Activated CD4-positive, alpha-beta T cell treated with anti-CD3 and anti-CD28 coated beads for 24 hours (primary cell): ENCODE measurements around the gene UPK3BL2.
"Not testable (repeated sequence)": the region's sequence is repeated elsewhere in the genome, so short reads cannot be mapped to it uniquely, and the experiment has no call there.

Experiments used
- DNase-seq, 2 donors: peaks; one replicate each; pipeline ENCODE4 v3.0.0-alpha.2; 2020; ENCODE audit warnings: low read depth in 2 of 2

The UPK3BL2 gene

DNA sequence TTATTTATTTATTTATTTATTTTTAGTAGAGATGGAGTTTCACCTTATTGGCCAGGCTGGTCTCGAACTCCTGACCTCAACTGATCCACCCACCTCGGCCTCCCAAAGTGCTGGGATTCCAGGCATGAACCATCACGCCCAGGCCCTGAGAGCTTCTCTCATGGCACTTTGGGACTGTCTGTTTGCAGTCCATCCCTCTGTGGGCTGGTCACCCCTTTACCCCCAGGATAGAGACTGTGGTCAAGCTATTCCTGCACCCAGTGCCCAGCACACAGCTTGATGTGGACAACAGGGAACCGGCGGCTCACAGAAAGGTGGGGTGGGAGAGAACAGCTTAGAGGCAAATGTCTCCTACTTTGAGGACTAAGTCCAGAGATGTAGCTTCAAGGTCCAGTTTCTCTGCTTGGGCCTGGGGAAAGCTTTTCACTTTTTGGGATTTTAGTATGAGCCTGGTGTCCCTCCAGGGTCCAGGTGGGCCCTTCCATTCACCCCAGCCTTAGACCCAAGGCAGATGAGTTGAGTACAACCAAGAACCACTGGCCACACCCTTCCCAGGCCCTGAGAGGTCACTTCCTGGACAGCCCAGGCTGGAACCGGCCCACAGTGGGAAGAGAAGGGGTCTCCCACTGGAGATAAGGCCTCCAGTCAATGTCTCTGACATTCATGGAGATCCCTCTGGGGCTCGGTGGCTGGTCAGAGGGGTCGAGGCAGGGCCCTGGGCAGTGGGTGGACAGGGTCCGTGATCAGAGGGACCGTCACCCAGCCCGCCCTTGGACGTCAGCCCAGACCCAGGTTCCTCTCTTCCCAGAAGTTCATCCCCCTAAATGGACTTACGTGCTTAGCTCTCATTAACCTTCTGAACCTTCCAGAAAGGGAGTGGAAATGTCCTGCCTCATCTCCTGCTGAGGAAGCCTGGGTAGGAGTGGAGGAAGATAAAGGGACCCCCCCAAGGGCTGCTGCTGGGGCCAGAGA is 15.4 kb downstream of the UPK3BL2 start:
- not testable (repeated sequence) for DNase-seq

DNA sequence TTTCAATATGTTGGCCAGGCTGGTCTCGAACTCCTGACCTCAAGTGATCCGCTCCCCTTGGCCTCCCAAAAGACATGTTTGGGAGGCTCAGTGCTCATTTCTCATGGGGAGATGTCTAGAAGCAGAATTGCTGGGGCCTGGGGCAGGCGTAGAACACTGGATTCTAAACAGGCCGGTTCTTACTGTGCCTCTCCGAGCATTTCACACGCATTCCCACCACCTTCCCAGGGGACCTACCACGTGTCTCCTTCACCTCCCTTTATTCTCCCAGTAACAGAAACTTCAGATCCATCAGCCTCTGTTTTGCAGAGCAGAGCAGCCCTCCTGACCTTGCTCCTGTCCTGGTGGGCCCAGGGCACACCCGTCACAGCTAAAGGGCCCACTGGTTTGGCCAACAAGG is 16.3 kb downstream of the UPK3BL2 start:
- DNase-seq = not testable (repeated sequence)

DNA sequence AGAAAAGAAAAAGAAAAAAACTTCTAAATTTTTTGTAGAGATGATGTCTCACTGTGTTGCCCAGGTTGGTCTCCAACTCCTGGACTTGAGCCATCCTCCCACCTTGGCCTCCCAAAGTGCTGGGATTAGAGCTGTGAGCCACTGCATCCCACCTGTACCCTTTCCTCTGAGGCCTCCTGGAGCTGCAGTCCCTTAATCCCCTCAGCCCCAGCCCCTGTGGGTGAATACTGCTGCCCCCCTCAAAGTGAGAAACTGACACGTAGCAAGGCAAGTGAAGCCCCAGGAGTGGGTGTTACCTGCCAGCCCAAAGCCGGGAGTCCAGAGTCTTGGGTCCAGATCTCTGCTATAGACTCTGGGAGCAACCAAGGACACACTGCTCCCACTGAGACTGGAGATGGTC is 18.7 kb downstream of the UPK3BL2 start:
- DNase-seq = not testable (repeated sequence)

DNA sequence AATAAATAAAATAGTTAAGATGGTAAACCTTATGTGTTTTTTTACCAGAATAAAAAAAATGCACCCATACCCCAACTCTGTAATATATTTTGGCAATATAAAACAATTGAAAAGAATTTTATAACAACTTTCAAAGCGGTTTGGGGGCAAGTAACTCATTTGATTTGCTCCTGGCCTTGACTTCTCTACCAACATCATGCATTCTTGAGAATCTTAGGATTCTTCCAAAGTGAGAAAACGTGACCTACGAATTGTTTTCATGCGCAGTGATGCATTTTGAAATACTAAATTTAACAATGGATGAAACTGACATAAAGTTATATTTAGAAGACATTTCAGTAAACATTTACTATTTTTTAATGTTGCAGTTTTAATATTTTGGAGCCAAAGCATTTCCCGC is 22.7 kb downstream of the UPK3BL2 start:
- not testable (repeated sequence) for DNase-seq

DNA sequence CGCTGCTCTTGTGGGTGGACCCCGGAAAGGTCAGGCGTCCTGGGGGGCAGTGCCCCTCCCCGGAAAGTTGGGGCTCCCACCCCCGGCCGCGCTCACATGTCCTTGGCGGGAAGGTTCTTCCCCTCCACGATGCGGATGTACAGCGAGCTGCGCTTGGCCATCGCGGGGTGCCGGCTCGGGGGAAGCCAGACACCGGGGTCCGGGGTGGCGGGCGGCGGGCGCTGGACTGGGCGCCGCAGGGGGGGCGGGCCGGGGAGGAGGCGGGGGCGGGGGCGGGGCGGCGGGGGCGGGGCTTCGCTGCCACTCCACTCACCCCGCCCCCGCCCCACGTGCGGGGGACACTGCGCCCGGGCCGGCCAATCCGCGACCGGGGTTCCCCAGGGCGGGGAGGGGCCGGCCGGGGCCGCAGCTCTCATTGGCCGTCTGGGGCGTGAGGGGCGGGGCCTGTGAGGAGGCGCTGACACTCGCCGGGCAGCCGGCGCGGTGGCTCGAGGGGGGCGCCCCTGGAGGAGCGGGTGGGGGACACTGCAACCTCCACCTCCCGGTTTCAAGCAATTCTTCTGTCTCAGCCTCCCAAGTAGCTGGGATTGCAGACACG is 25.8 kb downstream of the UPK3BL2 start, which contains the start of gene RASA4B:
Gene RASA4B (minus strand): TSS at position 228 of the 598 bp plus-strand sequence. CDS start 67 bp downstream, at position 161.
- DNase-seq = not testable (repeated sequence)

DNA sequence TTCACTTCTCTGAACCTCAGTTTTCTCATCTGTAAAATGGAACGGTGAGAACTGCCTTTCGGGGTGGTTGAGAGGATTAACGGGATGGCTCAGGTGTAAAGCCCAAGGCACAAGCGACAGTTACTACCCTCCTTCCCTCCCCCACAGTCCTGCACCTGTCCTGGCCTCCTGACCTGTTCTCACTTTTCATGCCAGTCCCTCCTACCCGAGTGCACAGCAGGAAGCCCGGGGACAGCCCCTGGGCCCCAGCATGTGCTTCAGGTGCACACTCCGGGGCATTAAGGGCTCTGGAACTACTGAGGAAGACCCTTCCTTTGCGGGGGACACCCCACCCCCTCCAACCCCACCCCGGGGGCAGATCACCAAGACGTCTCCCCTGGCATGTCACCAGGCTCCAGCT is 26.5 kb downstream of the UPK3BL2 start:
- DNase-seq = not testable (repeated sequence)

DNA sequence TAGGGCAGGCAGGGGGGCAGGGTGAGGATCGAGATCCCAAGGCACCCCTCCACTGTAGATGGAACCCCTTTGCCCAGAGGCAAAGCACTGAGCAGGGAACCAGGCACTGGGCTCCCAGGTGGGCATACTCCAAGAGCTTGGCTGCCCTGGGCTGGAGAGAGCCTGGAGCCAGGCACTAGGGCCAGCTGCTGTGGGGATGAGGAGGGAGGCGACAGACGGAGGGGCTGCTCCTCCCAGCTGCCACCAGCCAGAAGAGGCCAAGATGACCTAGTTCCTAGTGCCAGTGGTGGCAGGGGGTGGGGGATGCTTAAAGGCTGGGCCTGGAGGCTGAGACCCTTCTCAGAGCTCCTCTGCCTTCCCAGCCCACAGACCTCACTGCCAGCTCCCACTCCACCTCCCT is 27.6 kb downstream of the UPK3BL2 start:
- DNase-seq = not testable (repeated sequence)

DNA sequence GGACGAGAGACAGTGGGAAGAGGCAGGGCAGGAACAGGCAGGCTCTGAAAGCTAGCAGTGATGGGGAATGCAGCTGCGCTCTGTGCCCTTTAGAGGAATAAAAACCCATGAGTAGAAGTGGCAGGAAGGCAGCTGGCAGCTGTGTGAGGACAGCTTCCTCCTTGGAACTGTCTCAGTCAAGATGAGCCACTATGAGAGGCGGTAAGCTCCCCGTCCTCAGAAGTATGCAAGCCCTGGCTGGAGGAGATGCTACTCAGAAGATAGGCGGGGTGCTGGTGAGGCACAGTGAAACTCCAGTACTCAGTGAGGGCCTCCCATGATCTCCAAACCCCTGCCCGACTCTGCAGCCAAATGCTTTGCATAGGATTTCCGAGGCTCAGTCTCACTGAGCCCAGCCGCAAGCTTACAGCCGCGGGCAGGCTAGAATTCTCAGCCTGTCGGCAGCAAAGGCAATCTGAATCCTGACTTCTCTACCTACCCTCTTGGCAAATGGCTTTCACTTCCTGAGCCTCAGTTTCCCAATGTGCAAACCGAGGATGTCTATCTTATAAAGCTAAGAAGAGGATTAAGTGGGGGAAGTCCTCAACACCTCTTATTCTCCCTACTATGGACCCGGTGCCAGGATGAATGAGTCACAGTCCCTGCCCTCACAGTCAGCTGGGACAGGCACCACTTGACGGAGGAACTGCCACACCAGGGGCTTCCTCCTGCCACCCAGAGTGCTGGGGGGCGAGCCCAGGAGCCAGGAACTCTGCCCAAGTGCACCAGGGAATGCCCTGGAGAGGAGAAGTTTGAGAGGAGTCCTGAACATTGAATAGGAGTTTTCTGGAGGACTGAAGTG is 28.4 kb downstream of the UPK3BL2 start:
- DNase-seq = not testable (repeated sequence)

DNA sequence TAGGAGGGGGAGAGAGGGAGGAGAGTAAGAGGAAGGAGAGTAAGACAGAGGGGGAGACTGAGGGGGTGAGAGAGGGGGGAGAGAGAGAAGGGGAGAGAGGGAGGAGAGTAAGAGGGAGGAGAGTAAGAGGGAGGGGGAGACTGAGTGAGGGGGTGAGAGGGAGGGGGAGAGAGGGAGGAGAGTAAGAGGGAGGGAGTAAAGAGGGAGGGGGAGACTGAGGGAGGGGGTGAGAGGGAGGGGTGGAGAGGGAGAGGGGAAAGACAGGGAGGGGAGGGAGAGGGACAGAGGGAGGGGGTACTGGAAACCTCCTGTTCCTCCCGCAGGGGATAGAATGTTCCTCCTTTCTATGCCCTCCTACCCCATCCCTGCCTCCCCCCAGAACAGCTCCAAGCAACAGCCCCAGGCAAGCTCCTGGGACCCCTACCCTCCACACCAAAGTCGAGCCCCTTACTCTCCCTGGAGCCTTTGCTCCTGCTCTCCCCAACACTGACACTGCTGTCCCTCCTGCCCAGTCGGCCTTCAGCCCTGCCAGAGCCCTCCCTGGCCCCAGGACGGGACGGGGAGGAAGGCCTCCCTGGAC is 30.8 kb downstream of the UPK3BL2 start:
- not testable (repeated sequence) for DNase-seq

DNA sequence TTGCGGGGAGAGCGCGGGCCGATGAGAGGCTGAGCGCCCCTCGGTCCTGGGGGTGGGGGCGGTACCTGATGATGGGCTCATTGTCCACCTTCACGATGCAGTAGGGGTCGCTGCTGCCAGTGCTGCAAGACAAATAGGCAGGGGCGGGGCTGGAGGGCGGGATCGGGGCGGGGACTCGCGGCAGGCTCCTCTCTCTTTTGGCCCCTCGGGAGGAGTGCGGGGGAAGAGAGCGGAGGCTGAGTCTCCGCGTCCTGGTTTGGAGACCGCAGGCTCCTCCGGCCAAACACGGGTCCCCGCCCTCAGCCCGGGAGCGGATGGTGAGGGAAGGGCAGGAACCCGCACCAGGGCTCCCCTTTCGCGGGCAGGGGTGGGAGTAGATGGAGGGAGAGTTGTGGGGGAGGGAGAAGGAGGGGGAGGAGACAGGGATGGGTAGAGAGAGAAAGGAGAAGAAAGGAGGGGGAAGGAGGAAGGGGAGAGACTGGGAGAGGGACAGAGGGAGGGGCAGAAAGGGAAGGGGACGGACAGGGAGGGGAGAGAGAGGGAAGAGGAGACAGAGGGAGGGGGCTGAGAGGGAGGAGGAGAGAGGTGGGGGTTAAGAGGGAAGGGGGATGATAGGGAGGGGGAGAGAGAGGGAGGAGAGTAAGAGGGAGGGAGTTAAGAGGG is 31.5 kb downstream of the UPK3BL2 start:
- DNase-seq = not testable (repeated sequence)

DNA sequence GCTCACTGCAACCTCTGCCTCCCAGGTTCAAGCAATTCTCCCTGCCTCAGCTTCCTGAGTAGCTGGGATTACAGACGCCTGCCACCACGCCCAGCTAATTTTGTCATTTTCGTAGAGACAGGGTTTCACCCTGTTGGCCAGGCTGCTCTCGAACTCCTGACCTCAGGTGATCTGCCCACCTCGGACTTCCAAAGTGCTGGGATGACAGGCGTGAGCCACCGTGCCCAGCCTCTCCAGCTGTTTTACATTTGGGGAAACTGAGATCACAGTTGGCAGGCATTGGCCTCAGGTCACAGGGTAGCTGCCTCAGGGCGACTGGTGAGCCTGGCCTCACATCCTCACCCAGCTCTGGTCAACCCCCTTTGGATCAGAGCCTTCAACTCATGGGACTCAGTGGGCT is 32.9 kb downstream of the UPK3BL2 start:
- DNase-seq = not testable (repeated sequence)

DNA sequence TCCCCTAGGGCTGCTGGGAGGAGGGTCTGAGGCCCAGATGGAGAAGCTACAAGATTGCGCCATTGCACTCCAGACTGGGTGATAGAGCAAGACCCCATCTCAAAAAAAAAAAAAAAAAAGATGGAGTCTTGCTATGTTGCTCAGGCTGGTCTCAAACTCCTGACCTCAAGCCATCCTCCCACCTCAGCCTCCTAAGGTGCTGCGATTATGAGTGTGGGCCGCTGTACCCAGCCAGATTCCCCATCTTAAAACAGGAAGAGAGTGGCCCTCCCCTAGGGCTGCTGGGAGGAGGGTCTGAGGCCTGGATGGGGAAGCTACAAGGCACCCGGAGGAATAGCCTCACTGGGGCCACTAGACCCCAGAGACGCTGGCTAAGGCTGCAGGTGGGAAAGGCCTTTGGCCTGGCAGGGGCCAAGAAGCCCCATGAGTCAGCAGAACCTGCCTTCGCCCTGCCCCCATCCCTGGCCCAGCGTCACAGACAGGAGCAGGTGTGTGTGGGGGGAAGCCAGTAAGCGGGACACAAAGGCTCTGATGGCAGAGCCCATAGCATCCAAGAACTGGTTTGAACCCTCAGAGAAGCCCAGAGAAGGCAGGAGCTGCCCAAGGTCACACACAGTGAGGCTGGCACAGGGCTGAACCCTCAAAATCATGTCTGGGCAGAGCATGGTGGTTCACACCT is 35.9 kb downstream of the UPK3BL2 start:
- DNase-seq = not testable (repeated sequence)

DNA sequence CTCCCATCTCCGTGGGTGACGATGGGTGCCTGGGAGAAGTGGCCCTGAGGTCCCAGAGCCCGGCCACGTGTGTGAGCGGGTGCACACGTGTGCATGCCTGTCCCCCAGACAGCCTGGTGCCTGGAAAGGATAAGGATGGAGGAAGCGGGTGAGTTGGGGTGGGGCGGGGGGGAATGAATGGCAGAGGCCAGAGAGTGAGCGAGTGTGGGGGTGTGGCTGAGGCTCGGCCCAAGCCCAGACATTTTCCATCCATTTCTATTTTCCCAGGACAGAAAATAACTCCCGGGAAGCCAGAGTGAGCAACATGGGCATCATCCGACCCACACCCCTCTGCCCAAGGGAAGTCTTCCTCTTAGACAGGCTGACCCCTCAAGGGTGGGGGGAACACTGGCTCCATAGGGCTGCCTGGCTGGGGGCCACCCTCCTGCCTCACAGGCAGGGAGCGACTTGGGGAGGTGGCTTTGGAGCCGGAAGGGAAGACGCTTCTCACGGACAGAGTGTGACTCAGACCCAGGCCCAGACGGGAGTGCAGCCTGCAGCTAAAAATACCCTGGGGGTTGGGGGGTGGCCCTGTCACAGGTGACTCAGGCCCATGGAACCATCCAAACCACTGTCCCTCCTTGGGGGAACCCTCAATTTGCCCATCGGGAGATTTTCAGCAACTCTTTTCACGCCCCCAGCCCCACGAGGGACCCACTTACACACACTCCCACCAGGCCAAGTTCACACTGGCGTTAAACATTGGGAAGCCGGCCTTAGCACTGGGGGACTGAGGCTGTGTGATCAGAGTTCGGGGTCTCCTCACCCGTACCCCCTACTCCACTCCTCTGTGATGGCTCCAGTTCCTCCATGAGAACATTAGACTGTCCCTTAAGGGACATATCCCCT is 38.0 kb downstream of the UPK3BL2 start:
- not testable (repeated sequence) for DNase-seq

DNA sequence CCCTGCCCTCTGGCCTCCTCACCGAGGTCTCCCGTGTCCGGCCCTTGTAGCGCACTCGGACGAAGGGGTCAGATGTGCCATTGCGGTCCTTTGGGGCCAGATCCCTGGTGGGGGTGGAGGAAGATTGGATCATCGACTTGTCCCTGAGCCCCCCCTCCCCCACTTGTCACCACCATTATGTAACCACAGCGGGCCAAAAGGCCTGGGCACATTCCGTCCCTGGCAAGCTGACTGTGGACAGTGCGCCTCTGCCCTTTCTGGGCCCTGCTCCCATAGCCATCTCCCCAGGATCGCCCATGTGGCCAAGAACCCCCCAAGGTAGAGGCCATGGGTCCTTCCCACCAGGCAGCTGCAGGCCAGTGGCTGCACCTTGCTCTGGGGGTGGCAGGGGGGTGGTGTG is 40.4 kb downstream of the UPK3BL2 start:
- not testable (repeated sequence) for DNase-seq

DNA sequence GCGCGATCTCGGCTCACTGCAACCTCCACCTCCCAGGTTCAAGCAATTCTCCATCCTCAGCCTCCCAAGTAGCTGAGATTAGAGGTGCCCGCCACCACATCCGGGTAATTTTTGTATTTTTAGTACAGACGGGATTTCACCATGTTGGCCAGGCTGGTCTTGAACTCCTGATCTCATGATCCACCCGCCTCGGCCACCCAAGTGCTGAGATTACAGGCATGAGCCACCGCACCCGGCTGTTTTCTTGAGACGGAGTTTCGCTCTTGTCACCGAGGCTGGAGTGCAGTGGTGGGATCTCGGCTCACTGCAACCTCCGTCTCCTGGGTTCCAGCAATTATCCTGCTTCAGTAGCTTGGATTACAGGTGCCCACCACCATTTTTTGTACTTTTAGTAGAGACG is 45.2 kb downstream of the UPK3BL2 start:
- not testable (repeated sequence) for DNase-seq

DNA sequence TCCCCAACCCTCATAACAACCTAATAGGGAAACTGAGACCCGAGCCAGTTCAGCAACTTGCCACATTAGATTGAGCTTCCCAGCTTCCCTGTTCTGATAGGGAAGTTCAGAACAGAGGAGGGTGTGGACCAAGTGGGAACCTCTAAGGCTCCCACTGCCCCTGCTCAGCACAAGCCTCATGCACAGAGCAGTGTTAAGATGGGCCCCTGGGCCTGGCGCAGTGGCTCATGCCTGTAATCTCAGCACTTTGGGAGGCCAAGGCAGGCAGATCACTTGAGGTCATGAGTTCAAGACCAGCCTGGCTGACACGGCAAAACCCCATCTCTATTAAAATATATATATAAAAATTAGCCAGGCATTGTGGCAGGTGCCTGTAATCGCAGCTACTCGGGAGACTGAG is 46.2 kb downstream of the UPK3BL2 start:
- DNase-seq = not testable (repeated sequence)

DNA sequence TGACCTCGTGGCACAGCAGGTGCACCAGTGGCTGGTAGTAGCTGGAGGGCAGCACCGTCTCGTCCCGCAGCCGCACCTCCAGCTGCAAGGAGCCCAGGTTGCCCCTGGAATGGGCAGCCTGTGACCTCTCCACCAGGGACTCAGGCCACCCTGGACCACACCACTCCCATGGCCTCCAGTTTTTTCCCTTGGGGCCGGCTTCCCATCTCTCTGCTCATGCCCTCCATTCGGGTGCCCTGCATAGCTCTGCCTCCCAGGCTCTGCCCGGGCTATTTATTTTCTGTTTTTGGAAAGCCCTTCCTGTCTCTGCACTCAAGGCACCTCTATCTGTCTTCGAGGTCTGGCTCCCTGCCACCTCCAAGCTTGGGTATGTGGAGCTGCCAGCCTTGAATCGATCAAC is 46.6 kb downstream of the UPK3BL2 start:
- not testable (repeated sequence) for DNase-seq

DNA sequence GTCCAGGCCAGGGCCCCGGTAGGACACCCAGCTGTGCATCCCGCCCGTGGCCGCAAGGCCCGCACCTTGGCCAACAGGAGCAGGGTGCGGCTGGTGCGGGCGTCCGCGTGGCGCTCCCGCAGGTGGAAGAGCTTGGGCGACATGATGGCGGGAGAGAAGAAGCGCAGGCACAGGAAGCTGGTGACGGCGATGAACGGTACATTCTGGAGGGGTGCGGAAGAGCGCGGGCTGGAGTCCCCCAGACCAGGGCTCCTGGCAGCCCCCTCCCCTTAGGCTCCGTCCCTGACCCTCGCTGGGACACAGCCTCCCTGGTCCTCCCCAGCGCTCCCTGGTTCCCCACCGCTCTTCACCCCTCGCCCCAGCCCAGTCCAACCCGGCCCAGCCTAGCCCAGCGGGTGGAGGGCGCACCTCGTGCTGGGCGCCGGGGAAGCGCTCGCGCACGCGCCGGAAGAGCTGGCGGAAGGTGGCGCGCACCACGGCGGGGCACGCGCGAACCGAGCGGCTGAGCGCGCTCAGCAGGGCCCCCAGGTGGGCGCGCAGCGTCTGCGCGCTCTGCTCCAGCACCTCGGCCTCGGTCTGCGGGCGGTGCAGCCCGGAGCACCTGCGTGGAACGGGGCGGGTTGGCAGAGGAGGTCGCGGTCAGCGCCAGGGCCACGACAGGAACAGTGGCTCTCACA is 48.9 kb downstream of the UPK3BL2 start:
- not testable (repeated sequence) for DNase-seq

DNA sequence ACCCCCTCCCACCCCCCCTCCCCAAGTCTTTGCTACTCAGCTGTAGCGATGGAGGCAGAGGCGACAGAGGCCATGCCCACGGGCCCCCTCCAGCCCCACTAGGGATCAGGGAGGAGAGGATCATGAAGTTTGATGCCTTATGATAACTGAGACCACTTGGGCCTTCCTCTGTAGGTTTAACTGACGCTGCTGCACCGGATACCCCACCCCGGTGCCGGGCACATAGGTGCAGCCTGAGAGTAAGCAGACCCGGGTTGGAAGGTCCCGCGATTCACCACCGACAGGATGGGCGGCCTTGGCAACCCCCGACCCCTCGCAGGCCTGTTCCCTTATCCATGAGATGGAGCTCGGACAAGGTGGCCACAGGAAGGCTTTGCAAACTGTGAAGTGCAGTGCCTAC is 49.5 kb downstream of the UPK3BL2 start:
- DNase-seq = not testable (repeated sequence)
